NCI-H345 treated with DMSO at 0.1 percent for 48 hours (cell line): ENCODE results near the gene CACNA2D3.

Experiments used
- DNase-seq: peaks from one replicate; lab custom pipeline; 2025; ENCODE audit not compliant: unreplicated experiment; lab: John Stamatoyannopoulos, UW

CACNA2D3 gene

DNA sequence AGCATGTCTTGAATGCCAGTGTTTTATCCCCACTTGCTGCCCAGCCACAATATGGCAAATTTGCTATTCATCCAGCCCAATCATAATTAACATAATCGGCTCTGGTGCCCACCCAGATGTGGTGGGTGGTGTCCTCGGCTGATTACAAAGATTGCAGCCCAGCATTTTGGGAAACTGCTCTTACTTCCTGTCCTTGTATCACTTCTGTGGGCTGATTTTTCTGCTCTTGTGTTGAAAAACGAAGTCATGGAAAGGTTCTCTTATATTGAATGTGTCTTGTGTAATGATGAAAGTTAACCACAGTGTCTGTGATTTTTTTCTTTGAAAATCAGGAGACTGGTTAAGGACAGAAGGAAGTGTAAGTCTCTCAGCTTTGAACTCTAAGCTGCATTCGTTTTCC, 141.7 kb downstream of the CACNA2D3 start:
- no peak for DNase-seq

DNA sequence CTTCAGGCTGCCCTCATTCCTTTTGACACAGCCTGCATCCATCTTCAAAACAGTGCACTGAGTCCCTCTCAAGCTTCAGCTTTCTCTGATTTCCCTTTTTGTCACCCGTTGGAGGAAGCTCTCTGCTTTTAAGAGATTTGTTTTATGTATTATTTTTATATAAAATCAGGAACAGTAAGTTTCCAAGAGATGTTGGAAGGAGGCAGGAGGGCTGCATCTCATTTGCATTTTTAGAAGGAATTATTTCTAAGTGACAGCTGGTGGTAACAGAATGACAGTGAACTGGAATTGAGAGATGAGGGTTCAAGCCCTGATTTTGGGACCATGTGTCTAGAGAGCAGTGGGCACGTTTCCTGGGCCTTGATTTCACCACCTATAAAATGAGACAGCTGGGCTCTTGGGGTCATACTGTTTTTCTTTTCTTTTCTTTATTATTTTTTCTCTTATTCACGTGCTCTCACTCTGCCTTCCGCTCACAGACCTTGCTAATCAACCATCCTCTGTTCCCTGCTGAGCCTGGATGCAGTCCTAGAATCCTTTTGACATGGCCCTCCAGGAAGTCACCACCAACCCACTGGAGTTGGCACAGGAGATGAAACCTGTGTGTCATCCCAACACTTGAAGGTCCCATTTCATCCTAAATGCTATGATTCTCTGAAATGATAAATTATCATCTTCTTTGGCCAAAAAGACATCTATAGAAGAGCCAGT, 148.6 kb downstream of the CACNA2D3 start:
- no peak for DNase-seq

DNA sequence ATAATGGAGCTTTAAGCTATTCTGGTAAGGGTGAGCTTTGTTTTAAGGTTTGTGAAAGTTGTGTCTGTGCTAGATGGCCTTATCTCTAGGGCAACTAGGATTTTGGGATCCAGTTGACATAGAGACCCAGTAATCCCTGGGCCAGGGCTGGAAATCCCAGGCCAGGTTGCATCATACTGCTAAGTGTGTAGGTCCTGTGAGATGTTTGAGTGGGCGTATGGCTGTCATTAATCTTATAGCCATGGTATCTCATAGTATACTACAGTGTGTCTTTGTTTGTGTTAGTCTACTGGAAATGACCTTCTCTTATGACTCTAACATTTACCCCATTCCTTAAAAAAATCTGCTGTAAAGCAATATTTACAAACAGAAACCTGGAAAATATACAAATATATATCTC, 151.4 kb downstream of the CACNA2D3 start:
- DNase-seq = no peak

DNA sequence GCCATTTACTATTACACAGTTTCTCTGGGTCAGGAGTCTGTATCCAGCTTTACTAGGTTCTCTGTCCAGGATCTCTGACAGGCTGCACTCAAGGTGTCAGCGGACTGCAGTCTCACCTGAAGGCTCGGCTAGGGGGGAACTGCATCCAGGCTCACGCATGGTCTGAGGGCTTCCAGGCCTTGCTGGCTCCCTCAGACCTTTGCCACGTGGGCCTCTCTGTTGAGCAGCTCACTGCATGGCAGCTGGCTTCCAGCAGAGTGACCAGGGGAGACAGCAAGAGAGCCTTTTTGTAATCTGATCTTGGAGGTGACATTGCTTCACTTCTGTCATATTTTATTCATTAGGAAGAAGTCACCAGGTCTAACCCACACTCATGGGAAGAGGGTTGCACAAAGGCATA, 152.3 kb downstream of the CACNA2D3 start:
- no peak for DNase-seq

DNA sequence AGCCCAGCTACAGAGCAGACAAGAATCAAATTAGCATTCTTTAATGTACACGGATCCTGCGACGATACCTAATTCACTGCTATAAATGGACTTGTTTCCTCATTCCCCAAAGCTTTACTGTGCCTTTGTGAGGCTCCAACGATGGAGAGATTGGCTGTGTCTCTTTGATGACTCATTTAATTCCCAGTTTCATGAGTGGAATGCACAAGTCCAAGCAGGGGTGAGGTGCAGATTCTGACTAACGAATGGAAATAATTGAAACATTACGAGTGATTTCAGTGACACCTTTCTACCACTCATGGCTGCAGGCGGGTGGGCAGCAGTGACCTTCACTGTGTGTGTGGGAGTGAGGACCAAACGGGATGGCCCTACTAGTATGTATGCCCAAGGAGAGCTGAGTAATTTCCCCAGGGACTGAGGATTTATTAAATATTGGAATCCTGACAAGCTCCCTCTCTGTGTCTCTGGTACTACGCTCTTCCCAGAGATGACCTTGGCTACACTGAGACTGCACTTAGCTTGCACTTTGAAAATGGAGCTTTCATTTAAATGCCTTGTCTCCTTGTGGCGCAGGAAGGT, 156.7 kb downstream of the CACNA2D3 start:
- DNase-seq = no peak

DNA sequence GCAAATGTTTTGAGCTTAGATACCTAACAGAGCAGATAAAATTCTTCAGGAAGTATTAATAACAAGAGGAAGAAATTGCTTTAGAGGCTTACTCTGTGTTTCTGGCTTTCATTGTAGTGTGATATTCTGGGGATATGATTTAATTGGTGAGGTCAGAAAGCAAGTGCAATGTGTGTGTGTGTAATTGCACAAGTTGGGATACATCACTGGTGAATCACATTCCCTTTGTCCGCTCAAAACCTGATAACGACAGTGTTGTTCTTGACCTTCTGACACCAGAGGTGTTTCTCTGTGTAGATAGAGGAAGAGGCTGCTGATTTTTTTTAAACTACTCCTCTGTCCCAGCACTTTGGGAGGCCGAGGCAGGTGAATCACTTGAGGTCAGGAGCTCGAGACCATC, 161.1 kb downstream of the CACNA2D3 start:
- no peak for DNase-seq

DNA sequence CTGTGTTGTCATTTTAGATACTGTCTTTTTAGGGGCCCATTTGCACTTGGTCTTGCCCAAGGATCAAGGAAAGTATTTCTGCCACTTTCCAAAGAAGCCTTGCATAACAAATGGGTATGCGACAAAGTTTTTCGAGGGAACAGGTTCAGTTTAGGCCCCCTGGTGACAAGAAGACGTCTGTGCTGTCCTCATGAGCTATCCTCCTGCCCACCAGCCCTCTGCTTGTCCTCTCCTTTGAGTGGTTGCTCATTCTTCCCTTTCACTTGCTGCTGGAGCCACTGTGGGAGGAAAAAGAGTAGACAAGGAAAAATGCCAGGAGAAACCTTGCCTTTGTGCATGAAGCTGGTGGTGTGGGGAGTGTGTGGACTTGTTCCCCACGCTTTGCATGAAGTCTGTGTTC, 171.9 kb downstream of the CACNA2D3 start:
- no peak for DNase-seq

DNA sequence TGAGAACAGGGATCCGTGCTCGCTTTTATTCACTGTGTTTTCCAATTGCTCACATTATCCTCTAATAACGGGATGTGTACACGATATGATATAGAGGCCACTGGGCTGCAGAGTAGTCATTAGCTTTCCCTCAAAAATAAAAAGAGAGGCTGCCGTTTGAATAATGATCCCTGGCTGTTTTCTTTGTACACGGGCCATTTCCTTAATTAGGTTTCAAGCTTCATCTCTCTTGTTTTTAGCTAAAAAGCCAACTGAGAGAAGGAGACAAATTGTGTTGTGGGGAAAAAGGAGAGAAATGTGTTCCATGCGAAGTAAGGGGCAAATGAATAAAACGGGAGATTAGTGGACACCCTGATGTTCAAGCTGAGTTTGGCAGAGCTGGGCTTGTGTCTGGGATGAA, 174.2 kb downstream of the CACNA2D3 start:
- DNase-seq = no peak

DNA sequence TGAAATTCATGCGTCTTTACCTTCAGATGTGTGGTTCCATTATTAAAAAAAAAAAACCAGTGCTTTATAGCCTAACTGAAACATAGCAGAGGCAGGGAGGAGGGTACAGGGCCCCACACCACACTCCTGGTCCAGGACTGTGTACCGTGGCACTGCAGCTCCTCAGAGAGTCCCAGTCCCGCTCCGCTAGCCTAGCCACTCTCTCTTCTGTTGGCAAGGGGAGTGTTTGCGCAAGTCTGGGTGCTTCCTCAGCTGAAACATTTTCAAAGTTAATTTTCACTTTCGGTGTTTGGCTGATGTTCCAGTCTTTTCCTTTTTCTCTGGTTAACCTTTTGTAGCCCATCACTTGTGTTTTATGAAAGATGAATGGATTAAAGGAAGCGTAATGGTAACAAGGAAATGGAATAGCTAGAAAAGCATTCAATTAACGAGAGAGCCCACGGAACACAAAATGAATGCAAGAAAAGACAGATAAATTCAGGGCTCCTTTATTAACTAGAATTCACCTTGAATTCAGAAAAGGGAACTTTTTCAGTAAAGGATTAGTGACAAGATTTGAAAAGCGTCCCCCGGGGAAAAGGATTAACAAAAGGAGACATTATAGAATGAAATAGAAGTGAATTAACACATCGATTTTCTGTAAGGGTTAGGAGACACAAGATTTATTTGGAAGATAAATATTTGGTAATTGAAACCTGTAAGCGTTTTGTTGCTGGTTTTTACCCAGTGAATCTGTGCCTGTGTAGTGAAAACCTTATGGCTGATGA, 177.0 kb downstream of the CACNA2D3 start:
- DNase-seq = no peak

DNA sequence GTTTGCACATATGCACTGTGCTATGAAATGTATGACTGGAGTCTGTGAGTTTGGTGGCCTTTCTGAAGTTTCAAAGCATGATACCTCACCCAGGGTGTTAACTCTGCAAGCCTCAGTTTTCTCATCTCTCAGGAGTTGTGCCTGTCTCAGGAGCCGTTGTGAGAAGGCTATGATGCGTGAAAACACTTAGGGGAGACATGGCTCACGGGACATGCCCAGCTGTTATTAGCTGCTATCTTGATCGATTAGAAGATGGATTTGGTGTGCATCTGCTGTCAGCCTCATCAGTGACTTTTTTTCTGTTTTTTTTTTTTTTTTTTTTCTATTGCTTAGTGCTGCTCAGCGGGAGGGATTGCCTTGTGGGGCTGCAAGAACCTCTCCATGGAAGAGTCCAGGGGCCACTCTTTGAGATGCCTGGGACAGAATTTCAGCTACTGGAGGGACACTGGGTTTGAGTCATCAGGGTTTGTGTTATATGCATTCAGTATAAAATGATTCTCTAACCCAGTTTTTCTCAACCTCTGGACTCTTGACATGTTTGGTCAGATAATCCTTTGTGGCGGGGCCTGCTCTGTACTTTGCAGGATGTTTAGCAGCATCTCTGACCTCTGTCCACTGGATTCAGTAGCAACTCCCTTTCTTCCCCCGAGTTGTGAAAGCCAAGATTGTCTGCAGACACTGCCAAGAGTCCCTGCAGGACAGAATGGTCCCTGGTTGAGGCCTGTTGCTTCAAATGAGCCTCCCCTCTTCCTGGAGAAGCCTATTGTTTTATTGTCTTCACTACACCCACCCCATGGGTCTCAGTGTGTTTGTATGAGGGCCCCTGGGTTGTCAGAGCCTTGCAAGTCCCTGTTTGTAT, 181.4 kb downstream of the CACNA2D3 start:
- no peak for DNase-seq

DNA sequence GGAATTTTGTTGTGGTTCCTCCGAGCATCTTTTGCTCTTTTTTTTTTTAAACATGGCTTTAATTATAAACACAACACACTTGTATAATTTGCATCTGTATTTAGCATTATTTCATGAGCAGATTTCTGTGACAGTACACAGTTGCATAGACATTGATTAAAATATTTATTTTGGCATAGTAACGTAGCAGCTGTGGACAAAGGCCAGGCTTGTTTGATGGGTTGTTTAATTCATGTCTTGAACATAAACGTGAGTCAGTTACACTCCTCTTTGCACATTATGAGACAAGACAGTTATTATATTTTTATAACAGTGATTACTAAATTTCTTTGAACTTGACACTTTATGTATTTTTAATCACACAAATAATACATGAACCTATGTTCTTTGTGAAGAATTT, 182.5 kb downstream of the CACNA2D3 start:
- no peak for DNase-seq

DNA sequence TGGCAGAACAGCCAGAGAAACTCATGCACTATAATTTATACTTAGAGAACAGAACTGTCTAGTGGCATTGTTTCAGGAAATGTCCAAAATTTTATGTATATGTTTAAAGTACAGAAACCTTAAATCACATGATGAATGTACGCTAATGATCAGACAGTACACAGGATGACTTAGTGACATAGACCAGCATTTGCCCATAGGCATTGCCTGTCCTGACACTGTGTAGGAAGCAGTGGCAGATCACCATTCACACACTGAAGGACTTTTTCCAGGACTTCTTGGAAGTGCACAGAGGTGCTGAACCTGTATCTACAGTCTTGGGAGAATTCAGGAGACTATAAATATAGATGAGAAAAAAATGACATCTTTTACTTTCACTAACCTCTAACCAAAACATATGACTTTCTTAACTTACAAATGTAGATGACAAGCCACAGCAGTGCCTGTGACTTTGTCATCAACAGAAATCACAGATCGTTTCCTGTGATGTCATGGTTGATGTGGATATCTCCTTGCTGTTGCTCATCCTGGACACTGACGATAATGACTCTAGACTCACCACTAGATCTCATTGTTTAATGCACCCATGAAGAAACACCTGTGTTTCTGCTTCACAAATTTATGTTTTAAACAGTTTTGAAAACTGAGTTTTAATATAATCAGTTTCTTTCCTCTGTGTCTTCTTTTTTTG, 183.2 kb downstream of the CACNA2D3 start:
- DNase-seq = no peak

DNA sequence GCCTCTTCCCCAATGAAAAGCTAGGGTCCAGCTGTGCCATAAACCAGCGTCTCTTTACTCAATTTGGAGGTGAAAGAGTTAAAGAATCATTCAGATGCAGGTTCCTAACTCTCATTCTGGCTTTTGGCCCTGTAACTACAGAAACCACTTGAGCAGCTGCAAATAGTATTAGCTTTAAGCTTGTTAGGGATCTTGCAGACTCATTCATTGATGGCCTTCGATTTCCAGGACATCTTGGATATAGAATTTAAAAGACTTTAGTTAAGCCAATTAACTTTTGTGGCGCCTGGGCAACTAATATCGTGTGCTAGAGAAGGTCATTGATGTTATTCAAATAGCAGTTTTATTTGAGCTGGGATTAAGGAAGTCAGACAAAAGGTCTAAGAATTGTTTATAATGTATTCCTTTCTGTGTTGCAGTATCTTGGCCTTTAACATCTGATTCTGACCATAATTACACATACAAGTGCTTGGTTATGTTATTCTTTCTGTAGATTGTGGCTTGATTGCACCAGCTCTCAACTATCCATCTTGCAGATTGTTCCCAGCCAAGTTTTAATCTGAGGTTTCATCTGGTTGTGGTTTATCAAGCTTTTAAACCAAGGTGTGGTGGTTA, 185.3 kb downstream of the CACNA2D3 start:
- no peak for DNase-seq

DNA sequence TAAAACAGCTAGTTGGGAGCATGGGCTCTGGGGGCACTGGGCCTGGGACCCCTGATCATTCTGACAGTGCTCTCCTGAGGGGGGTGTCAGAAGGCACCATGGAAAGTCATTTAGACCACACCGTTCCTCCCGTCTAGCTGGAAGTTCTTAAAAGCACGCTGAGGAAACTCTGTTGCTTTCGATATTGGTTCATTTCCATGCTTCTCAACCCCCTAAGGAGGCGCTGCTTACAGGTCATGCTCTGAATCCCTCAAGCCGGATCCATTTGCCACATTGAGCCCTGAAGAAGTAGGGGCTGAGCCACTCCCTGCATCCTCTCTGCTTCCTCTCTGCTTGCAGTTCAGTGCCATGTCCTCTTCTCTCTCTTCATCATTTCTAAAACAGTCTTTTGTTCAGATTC, 187.2 kb downstream of the CACNA2D3 start:
- DNase-seq = no peak

DNA sequence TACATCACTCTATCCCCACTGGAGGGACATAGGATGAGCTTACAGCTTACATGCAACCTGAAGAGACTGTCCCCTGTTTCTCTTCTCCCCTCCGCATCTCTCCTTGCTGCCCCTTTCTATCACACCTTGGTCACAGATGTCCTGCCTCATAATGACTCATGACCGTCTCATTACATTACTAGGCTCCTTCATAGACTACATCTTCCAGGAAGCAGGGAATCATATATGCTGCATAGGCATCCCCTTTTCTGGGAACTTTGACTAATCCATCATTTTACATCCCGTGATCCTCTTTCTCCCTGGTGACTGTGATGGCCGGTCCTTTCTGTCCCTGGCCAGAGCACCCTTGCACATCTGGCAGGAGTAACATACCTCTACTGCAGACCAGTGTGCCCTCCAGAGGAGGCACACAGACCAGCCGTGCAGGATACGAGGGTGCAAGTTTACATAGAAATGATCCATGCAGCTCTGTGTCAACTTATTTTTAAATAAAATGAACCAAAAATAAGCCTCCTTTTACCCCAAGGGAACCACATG, 188.9 kb downstream of the CACNA2D3 start:
- no peak for DNase-seq

DNA sequence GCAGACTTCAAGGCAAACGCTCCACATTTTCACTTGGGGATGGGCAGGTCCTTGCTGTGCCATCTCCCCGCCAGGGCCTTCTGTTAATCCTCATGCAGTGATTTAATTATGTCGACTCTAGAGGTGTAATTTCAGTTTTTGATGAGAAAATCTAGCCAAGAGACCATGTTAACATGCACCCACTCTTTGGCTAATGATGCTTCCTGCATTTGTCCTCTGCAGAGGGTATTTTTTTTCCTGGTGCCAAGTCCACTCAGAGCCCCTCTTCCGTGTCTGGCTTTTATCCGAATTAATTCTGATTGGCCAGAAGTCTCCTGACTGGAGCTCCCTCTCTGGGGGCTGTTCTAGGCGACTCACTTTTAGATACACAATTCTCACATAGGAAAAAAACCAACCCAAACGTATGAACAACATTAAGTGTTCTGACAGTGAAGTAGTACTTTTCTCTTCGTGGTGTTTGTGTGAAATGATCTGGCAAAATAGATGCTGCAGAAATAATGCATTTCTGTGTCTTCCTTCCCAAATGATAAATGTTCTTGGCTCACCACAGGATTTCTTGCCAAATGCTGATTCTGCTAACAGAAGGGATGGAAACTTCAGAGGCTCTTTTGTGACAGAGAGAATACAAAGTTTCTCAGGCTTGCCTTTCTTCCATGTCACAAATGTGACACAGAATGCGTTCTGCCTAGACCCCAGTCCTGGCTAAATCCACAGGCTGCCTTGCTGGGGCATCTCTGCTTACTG, 190.0 kb downstream of the CACNA2D3 start:
- no peak for DNase-seq

DNA sequence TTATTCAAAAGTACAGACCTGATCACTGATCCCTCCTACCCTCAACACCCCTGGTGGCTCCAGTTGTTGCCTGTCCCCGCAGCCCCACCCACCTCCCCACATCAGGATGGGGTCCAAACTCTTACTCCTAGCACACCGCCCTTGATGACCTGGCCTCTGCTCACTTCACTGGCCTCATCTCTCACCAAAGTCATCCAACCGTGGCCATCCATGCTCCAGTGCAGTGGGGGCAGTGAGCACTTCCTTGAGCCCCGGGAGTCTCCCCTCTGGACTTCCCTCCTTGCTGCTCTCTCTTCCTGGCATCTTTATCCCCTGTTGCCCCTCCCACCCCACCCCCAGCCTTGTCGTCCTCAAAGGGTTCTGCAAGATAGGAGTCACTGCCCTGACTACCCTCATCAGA, 191.1 kb downstream of the CACNA2D3 start:
- no peak for DNase-seq

DNA sequence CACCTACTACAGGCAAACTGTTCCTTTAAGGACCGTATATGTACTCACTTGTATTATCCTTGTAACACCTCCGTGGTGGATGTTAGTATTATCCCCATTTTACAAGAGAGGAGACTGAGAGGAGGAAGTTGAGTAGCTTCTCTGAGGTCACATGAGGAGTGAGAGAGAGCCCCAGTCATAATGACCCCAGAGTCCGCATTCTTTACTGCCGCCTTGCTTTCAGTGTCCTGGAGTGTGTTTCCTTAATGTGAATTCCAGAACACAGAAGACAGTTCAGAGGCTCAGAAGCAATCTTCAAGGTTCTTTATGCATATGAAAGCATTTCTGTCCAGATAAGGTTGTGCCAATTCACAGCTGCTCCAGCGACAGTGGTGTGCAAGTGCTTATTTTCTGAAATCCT, 199.2 kb downstream of the CACNA2D3 start:
- no peak for DNase-seq

DNA sequence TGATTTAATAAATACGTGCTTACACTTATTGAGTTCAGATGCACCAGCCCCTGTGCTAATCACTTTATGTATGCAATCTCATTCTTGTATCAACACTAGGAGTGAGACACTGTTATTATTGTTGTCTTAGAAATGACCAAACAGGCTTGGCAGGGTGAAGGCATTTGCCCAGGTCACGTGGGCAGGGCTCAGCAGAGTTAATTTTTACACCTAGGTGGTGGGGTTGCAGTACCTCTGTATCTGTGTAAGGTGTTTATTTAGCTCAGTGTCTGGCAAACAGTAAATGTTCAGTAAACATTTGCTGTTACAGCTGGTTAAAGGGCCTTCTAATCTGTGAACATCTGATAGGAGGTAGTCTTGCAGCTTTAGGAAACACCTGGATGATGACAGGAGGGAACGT, 200.0 kb downstream of the CACNA2D3 start:
- DNase-seq = no peak
